Measurements from ENCODE around the gene TULP4.

TULP4 gene

GRCh38 chr6:158442306-158442705 is 130.0 kb downstream of the TULP4 start:
- Histone ChIP-seq H3K9ac (ENCODE audit: low read depth, low read length) (no peak overlapping the region), H3K9me3 (ENCODE audit: control insufficient read depth, insufficient read depth, low read length) (no peaks in the 10 kb centered on the region), H3K36me3 (ENCODE audit: control insufficient read depth, insufficient read depth, low read length) (peaks cover 3% of the 10 kb centered on the region), H3K4me1 (ENCODE audit: control insufficient read depth, insufficient read depth, low read length) (no peaks in the 10 kb centered on the region), H3K4me3 (ENCODE audit: low read depth, low read length) (no peak overlapping the region), H3K27me3 (ENCODE audit: control insufficient read depth, insufficient read depth, low read length) (no peaks in the 10 kb centered on the region)

GRCh38 chr6:158445426-158446085 is 133.3 kb downstream of the TULP4 start:
- no peaks in the 10 kb centered on the region for H3K9me3 ChIP-seq (ENCODE audit: control insufficient read depth, insufficient read depth, low read length)
- no peaks in the 10 kb centered on the region for H3K27me3 ChIP-seq (ENCODE audit: control insufficient read depth, insufficient read depth, low read length)
- H3K4me1 ChIP-seq (ENCODE audit: control insufficient read depth, insufficient read depth, low read length): no peaks in the 10 kb centered on the region
- H3K36me3 ChIP-seq (ENCODE audit: control insufficient read depth, insufficient read depth, low read length): peaks cover 3% of the 10 kb centered on the region
- H3K9ac ChIP-seq (ENCODE audit: low read depth, low read length): no peak overlapping the region
- no peak overlapping the region for H3K4me3 ChIP-seq (ENCODE audit: low read depth, low read length)

- Histone ChIP-seq H3K27me3 (ENCODE audit: control insufficient read depth, insufficient read depth, low read length) (no peaks in the 10 kb centered on the region), H3K4me3 (ENCODE audit: low read depth, low read length) (no peak overlapping the region), H3K9me3 (ENCODE audit: control insufficient read depth, insufficient read depth, low read length) (no peaks in the 10 kb centered on the region), H3K4me1 (ENCODE audit: control insufficient read depth, insufficient read depth, low read length) (no peaks in the 10 kb centered on the region), H3K36me3 (ENCODE audit: control insufficient read depth, insufficient read depth, low read length) (peaks cover 5% of the 10 kb centered on the region), H3K9ac (ENCODE audit: low read depth, low read length) (no peak overlapping the region)
Measured at GRCh38 chr6:158448856-158449255, 136.6 kb downstream of the TULP4 start.

GRCh38 chr6:158452191-158452590 is 139.9 kb downstream of the TULP4 start:
- no peak overlapping the region for H3K4me3 ChIP-seq (ENCODE audit: low read depth, low read length)
- H3K9me3 ChIP-seq (ENCODE audit: control insufficient read depth, insufficient read depth, low read length): no peaks in the 10 kb centered on the region
- H3K36me3 ChIP-seq (ENCODE audit: control insufficient read depth, insufficient read depth, low read length): peaks cover 10% of the 10 kb centered on the region
- no peaks in the 10 kb centered on the region for H3K27me3 ChIP-seq (ENCODE audit: control insufficient read depth, insufficient read depth, low read length)
- no peak overlapping the region for H3K9ac ChIP-seq (ENCODE audit: low read depth, low read length)
- H3K4me1 ChIP-seq (ENCODE audit: control insufficient read depth, insufficient read depth, low read length): no peaks in the 10 kb centered on the region

GRCh38 chr6:158457131-158457530 is 144.9 kb downstream of the TULP4 start:
- no peaks in the 10 kb centered on the region for H3K9me3 ChIP-seq (ENCODE audit: control insufficient read depth, insufficient read depth, low read length)
- peaks cover 8% of the 10 kb centered on the region for H3K36me3 ChIP-seq (ENCODE audit: control insufficient read depth, insufficient read depth, low read length)
- H3K4me1 ChIP-seq (ENCODE audit: control insufficient read depth, insufficient read depth, low read length): no peaks in the 10 kb centered on the region
- no peaks in the 10 kb centered on the region for H3K27me3 ChIP-seq (ENCODE audit: control insufficient read depth, insufficient read depth, low read length)
- H3K4me3 ChIP-seq (ENCODE audit: low read depth, low read length): no peak overlapping the region
- H3K9ac ChIP-seq (ENCODE audit: low read depth, low read length): no peak overlapping the region

- Histone ChIP-seq H3K4me1 (ENCODE audit: control insufficient read depth, insufficient read depth, low read length) (no peaks in the 10 kb centered on the region), H3K4me3 (ENCODE audit: low read depth, low read length) (no peak overlapping the region), H3K27me3 (ENCODE audit: control insufficient read depth, insufficient read depth, low read length) (no peaks in the 10 kb centered on the region), H3K9ac (ENCODE audit: low read depth, low read length) (no peak overlapping the region), H3K9me3 (ENCODE audit: control insufficient read depth, insufficient read depth, low read length) (no peaks in the 10 kb centered on the region), H3K36me3 (ENCODE audit: control insufficient read depth, insufficient read depth, low read length) (peaks cover 6% of the 10 kb centered on the region)
Measured at GRCh38 chr6:158457616-158458278, 145.5 kb downstream of the TULP4 start.

GRCh38 chr6:158459726-158460125 is 147.5 kb downstream of the TULP4 start:
- Histone ChIP-seq H3K4me3 (ENCODE audit: low read depth, low read length) (no peak overlapping the region), H3K9me3 (ENCODE audit: control insufficient read depth, insufficient read depth, low read length) (no peaks in the 10 kb centered on the region), H3K9ac (ENCODE audit: low read depth, low read length) (no peak overlapping the region), H3K27me3 (ENCODE audit: control insufficient read depth, insufficient read depth, low read length) (no peaks in the 10 kb centered on the region), H3K4me1 (ENCODE audit: control insufficient read depth, insufficient read depth, low read length) (peaks cover 13% of the 10 kb centered on the region), H3K36me3 (ENCODE audit: control insufficient read depth, insufficient read depth, low read length) (peaks cover 5% of the 10 kb centered on the region)

- Histone ChIP-seq H3K4me1 (ENCODE audit: control insufficient read depth, insufficient read depth, low read length) (peaks cover 18% of the 10 kb centered on the region), H3K9ac (ENCODE audit: low read depth, low read length) (no peak overlapping the region), H3K36me3 (ENCODE audit: control insufficient read depth, insufficient read depth, low read length) (peaks cover 3% of the 10 kb centered on the region), H3K27me3 (ENCODE audit: control insufficient read depth, insufficient read depth, low read length) (no peaks in the 10 kb centered on the region), H3K9me3 (ENCODE audit: control insufficient read depth, insufficient read depth, low read length) (no peaks in the 10 kb centered on the region), H3K4me3 (ENCODE audit: low read depth, low read length) (no peak overlapping the region)
Measured at GRCh38 chr6:158460602-158461169, 148.4 kb downstream of the TULP4 start.

- Histone ChIP-seq H3K36me3 (ENCODE audit: control insufficient read depth, insufficient read depth, low read length) (peaks cover 3% of the 10 kb centered on the region), H3K9me3 (ENCODE audit: control insufficient read depth, insufficient read depth, low read length) (no peaks in the 10 kb centered on the region), H3K4me3 (ENCODE audit: low read depth, low read length) (no peak overlapping the region), H3K27me3 (ENCODE audit: control insufficient read depth, insufficient read depth, low read length) (peaks cover 12% of the 10 kb centered on the region), H3K9ac (ENCODE audit: low read depth, low read length) (no peak overlapping the region), H3K4me1 (ENCODE audit: control insufficient read depth, insufficient read depth, low read length) (peaks cover 26% of the 10 kb centered on the region)
Measured at GRCh38 chr6:158461954-158462353, 149.7 kb downstream of the TULP4 start.

GRCh38 chr6:158464483-158464882 is 152.2 kb downstream of the TULP4 start:
- H3K36me3 ChIP-seq (ENCODE audit: control insufficient read depth, insufficient read depth, low read length): no peaks in the 10 kb centered on the region
- H3K9ac ChIP-seq (ENCODE audit: low read depth, low read length): no peak overlapping the region

GRCh38 chr6:158465257-158465656 is 153.0 kb downstream of the TULP4 start:
- H3K9me3 ChIP-seq (ENCODE audit: control insufficient read depth, insufficient read depth, low read length): no peaks in the 10 kb centered on the region
- no peak overlapping the region for H3K4me3 ChIP-seq (ENCODE audit: low read depth, low read length)
- peaks cover 39% of the 10 kb centered on the region for H3K27me3 ChIP-seq (ENCODE audit: control insufficient read depth, insufficient read depth, low read length)
- H3K4me1 ChIP-seq (ENCODE audit: control insufficient read depth, insufficient read depth, low read length): peaks cover 26% of the 10 kb centered on the region
- H3K36me3 ChIP-seq (ENCODE audit: control insufficient read depth, insufficient read depth, low read length): no peaks in the 10 kb centered on the region
- no peak overlapping the region for H3K9ac ChIP-seq (ENCODE audit: low read depth, low read length)

More at GRCh38 chr6:158464483-158464882, 152.2 kb downstream of the TULP4 start:
- H3K9me3 ChIP-seq (ENCODE audit: control insufficient read depth, insufficient read depth, low read length): no peaks in the 10 kb centered on the region
- H3K4me3 ChIP-seq (ENCODE audit: low read depth, low read length): no peak overlapping the region
- peaks cover 33% of the 10 kb centered on the region for H3K27me3 ChIP-seq (ENCODE audit: control insufficient read depth, insufficient read depth, low read length)
- H3K4me1 ChIP-seq (ENCODE audit: control insufficient read depth, insufficient read depth, low read length): peaks cover 26% of the 10 kb centered on the region

GRCh38 chr6:158465747-158466146 is 153.5 kb downstream of the TULP4 start:
- H3K36me3 ChIP-seq (ENCODE audit: control insufficient read depth, insufficient read depth, low read length): no peaks in the 10 kb centered on the region
- H3K4me1 ChIP-seq (ENCODE audit: control insufficient read depth, insufficient read depth, low read length): peaks cover 30% of the 10 kb centered on the region
- H3K9ac ChIP-seq (ENCODE audit: low read depth, low read length): no peak overlapping the region
- peaks cover 42% of the 10 kb centered on the region for H3K27me3 ChIP-seq (ENCODE audit: control insufficient read depth, insufficient read depth, low read length)
- no peaks in the 10 kb centered on the region for H3K9me3 ChIP-seq (ENCODE audit: control insufficient read depth, insufficient read depth, low read length)
- no peak overlapping the region for H3K4me3 ChIP-seq (ENCODE audit: low read depth, low read length)
